ENCODE data around the gene ITGA7.

ITGA7 gene

GRCh38 chr12:55704824-55705718 is 2.6 kb downstream of the ITGA7 start:
- DNase-seq (ENCODE audit: low read depth), result no peak
- no peak for TF ChIP-seq CTCF (IDR thresholded peaks at IDR 0.05; ENCODE audit: control insufficient read depth, extremely low read depth, insufficient read depth)
- no peak overlapping the region for H3K4me3 ChIP-seq (ENCODE audit: low read depth, low read length)

- no peak for TF ChIP-seq CTCF (IDR thresholded peaks at IDR 0.05; ENCODE audit: control insufficient read depth, extremely low read depth, insufficient read depth)
- no peak overlapping the region for H3K4me3 ChIP-seq (ENCODE audit: low read depth, low read length)
- DNase-seq (ENCODE audit: low read depth), result no peak
Measured at GRCh38 chr12:55703901-55704761, 3.6 kb downstream of the ITGA7 start.

- DNase-seq (ENCODE audit: low read depth), result peak; percentile 23
- no peak for TF ChIP-seq CTCF (IDR thresholded peaks at IDR 0.05; ENCODE audit: control insufficient read depth, extremely low read depth, insufficient read depth)
- no peak overlapping the region for H3K4me3 ChIP-seq (ENCODE audit: low read depth, low read length)
Measured at GRCh38 chr12:55703288-55703687, 4.4 kb downstream of the ITGA7 start.

GRCh38 chr12:55702861-55703260 is 4.8 kb downstream of the ITGA7 start:
- DNase-seq (ENCODE audit: low read depth), result no peak
- no peak for TF ChIP-seq CTCF (IDR thresholded peaks at IDR 0.05; ENCODE audit: control insufficient read depth, extremely low read depth, insufficient read depth)
- no peak overlapping the region for H3K4me3 ChIP-seq (ENCODE audit: low read depth, low read length)

- no peak for TF ChIP-seq CTCF (IDR thresholded peaks at IDR 0.05; ENCODE audit: control insufficient read depth, extremely low read depth, insufficient read depth)
- no peak for DNase-seq (ENCODE audit: low read depth)
Measured at GRCh38 chr12:55700255-55701018, 7.3 kb downstream of the ITGA7 start.

GRCh38 chr12:55699471-55700055 is 8.1 kb downstream of the ITGA7 start:
- H3K4me3 ChIP-seq (ENCODE audit: low read depth, low read length), result no peak overlapping the region
- no peak for TF ChIP-seq CTCF (IDR thresholded peaks at IDR 0.05; ENCODE audit: control insufficient read depth, extremely low read depth, insufficient read depth)

More at GRCh38 chr12:55700255-55701018, 7.3 kb downstream of the ITGA7 start:
- no peak overlapping the region for H3K4me3 ChIP-seq (ENCODE audit: low read depth, low read length)

More at GRCh38 chr12:55699471-55700055, 8.1 kb downstream of the ITGA7 start:
- no peak for DNase-seq (ENCODE audit: low read depth)
